GM19239 (cell line): ENCODE data around the gene MSX1.

Experiments
- DNase-seq: peaks from one replicate; pipeline ENCODE4 v3.0.0; 2011; ENCODE audit warnings: low spot score; ENCODE audit not compliant: insufficient read length
- FAIRE-seq: peaks from 2 replicates; lab custom pipeline; 2011; peaks lifted over from hg19 to GRCh38; lab: Jason Lieb, UNC

Gene MSX1

GRCh38 chr4:4889781-4890180 lies 30.3 kb downstream of the MSX1 start:
- no peak for DNase-seq
- no peak for FAIRE-seq

DNA sequence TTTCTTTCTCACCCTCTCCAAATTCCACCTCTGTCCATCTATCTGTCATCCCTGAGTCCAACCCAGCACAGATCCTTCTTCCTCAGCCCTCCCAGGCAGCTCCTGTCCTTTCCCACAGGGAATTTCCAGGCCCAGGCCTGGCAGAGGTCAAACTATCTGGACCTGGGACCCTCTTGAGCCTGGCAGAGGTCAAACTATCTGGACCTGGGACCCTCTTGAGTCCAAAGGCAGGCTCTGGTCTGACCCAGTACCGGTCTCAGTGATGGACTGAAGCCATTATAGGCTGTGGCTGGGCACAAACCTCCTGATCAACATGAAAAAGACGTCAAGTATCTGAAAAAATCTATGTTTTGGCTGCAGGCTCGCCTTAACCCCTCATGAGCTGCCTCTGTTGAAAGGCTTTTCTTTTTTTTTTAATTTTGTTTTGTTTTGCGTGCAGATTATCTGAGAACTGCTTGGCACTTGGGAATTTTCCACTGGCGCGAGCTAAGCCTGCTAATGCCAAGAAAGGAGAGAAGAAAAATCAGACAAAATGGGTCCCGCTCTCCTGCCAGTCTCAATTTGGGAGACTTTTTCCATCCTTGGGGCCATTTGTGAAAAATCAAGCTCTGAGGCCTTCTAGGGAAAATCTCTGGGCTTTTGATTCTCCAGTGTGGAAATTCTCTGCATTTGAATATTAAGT lies 31.2 kb downstream of the MSX1 start:
- FAIRE-seq, result no peak
- DNase-seq, result no peak

GRCh38 chr4:4893721-4894120 lies 34.3 kb downstream of the MSX1 start:
- FAIRE-seq (no peak), DNase-seq (no peak)

DNA sequence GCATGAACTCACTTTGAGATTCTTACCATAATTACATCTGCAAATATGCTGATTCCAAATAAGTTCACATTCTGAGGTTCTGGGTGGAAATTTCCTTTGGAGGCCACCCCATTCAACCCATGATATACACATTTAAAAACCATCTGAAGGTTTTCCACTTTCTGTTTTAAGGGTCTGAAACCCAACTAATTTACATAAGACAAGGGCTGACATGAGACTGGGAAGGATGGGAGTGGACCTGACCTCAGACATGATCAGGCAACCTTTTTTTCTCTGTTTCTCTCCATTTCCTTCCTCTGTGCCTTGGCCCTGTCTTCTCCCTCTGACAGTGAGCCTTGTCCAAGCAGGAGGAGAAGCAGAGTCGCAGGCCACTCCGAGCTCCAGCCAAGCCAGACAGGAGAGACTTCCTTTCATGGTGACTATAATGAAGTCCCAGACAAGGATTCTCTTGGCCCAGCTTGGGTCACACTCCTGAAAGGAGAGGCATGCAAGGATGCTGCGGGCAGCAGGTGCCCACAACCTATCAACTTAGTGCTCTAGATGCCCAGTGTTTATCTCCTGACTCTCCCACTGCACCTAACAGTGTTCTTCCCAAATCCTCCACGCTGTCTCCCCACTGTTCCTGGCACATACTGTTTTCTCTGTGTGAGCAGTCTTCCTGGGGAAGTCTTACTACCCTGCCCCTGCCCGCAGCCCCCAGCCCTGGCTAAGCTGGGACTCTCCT lies 39.9 kb downstream of the MSX1 start:
- DNase-seq, result no peak
- no peak for FAIRE-seq

DNA sequence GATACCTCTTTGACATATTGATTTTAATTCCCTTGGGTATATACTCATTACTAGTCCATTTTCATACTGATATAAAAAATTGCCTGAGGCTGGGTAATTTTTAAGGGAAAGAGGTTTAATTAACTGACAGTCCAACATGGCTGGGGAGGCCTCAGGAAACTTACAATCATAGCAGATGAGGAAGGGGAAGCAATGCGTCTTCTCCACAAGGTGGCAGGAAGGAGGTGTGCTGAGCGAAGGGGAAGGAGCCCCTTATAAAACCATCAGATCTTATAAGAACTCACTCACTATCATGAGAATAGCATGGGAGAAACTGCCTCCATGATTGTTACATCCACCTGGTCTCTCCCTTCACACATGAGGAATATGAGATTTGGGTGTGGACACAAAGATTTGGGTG lies 42.4 kb downstream of the MSX1 start:
- DNase-seq (no peak), FAIRE-seq (no peak)

- FAIRE-seq (no peak), DNase-seq (no peak)
These were observed 52.7 kb downstream of the MSX1 start for GRCh38 chr4:4912155-4912554.

DNA sequence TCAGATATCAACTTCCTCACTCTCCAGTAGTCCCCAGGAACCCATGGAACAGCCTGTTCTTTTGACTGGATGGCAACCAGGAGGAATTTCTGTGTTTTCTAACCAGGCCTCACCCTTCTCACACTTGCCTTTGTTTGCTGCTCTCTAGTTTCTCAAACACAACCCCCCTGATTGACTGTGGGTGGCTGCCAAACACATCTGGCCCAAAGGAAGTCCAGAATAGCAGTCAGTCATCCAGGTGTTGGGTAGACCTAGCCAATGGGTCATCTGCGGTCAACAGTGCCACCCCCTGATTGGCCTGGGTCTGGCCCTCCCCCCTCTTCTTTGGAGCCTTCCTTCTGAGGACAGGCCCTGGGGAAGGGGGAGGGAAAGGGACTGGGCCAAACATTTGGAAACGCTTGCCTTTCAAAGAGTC lies 53.7 kb downstream of the MSX1 start:
- no peak for FAIRE-seq
- no peak for DNase-seq
